Adipocyte (in vitro differentiated cells): ENCODE measurements around the gene MAP4K2.
A peak's percentile ranks its signal among the peaks of the same experiment; 100 is the strongest.

Source experiments
- DNase-seq: peaks from one replicate; pipeline ENCODE4 v3.0.0-alpha.2; 2015; ENCODE audit warnings: low read depth
- H3K27me3 ChIP-seq: replicated peaks from 2 replicates; pipeline ENCODE4 v1.7.0; 2013; ENCODE audit warnings: mild to moderate bottlenecking, low read length, moderate library complexity; ENCODE audit not compliant: control insufficient read depth, insufficient read depth
- H3K36me3 ChIP-seq: 2 replicates; pipeline ENCODE4 v1.7.0; 2013; ENCODE audit warnings: low read length, mild to moderate bottlenecking, moderate library complexity; ENCODE audit not compliant: control insufficient read depth, insufficient read depth, severe bottlenecking
- H3K4me1 ChIP-seq: 2 replicates; pipeline ENCODE4 v1.7.0; 2013; ENCODE audit warnings: mild to moderate bottlenecking, low read length, moderate library complexity; ENCODE audit not compliant: control insufficient read depth, insufficient read depth
- H3K4me3 ChIP-seq: 2 replicates; pipeline ENCODE4 v1.7.0; 2013; ENCODE audit warnings: mild to moderate bottlenecking, low read length, moderate library complexity
- H3K9ac ChIP-seq: 2 replicates; pipeline ENCODE4 v1.7.0; 2013; ENCODE audit warnings: mild to moderate bottlenecking, low read length, moderate library complexity
- H3K9me3 ChIP-seq: 2 replicates; pipeline ENCODE4 v1.7.0; 2013; ENCODE audit warnings: mild to moderate bottlenecking, low read length, moderate library complexity; ENCODE audit not compliant: control insufficient read depth

Gene MAP4K2

GRCh38 chr11:64745189-64745520 lies 57.9 kb downstream of the MAP4K2 start:
- Histone ChIP-seq H3K27me3 (peaks cover 32% of the 10 kb centered on the region), H3K9me3 (no peaks in the 10 kb centered on the region), H3K9ac (no peak overlapping the region), H3K4me1 (peaks cover 38% of the 10 kb centered on the region), H3K4me3 (peak overlapping the region; percentile 23), H3K36me3 (no peaks in the 10 kb centered on the region)
- DNase-seq: peak; percentile 27

GRCh38 chr11:64744544-64745188 lies 58.3 kb downstream of the MAP4K2 start:
- H3K9me3 ChIP-seq: no peaks in the 10 kb centered on the region
- peak; percentile 26 for DNase-seq
- H3K27me3 ChIP-seq: peaks cover 37% of the 10 kb centered on the region
- H3K36me3 ChIP-seq: no peaks in the 10 kb centered on the region
- H3K4me3 ChIP-seq: no peak overlapping the region
- H3K9ac ChIP-seq: no peak overlapping the region
- peaks cover 38% of the 10 kb centered on the region for H3K4me1 ChIP-seq

- no peaks in the 10 kb centered on the region for H3K9me3 ChIP-seq
- no peak within 1 kb of the TSS for H3K9ac ChIP-seq
- H3K36me3 ChIP-seq: no peaks in the 10 kb centered on the region
- H3K4me3 ChIP-seq: peak within 1 kb of the TSS; percentile 79
- H3K27me3 ChIP-seq: peaks cover 38% of the 10 kb centered on the region
- peaks cover 38% of the 10 kb centered on the region for H3K4me1 ChIP-seq
- peak; percentile 54 for DNase-seq
Measured at GRCh38 chr11:64743591-64744543, 59.1 kb downstream of the MAP4K2 start, which contains the start of gene RASGRP2. TSS of gene RASGRP2 (minus strand) at chr11:64744142. CDS start at chr11:64742866, 1,276 bp downstream.

- H3K27me3 ChIP-seq: peaks cover 38% of the 10 kb centered on the region
- DNase-seq: peak; percentile 78
- H3K4me1 ChIP-seq: peaks cover 30% of the 10 kb centered on the region
- H3K9ac ChIP-seq: peak overlapping the region; percentile 67
- peak overlapping the region; percentile 79 for H3K4me3 ChIP-seq
- no peaks in the 10 kb centered on the region for H3K36me3 ChIP-seq
- H3K9me3 ChIP-seq: no peaks in the 10 kb centered on the region
Measured at GRCh38 chr11:64742889-64743590, 60.0 kb downstream of the MAP4K2 start.

- Histone ChIP-seq H3K4me3 (peak overlapping the region; percentile 79), H3K9ac (peak overlapping the region; percentile 67), H3K4me1 (peaks cover 28% of the 10 kb centered on the region), H3K36me3 (no peaks in the 10 kb centered on the region), H3K9me3 (no peaks in the 10 kb centered on the region), H3K27me3 (peaks cover 38% of the 10 kb centered on the region)
- peak; percentile 18 for DNase-seq
Measured at GRCh38 chr11:64742087-64742888, 60.7 kb downstream of the MAP4K2 start.

GRCh38 chr11:64741375-64742086 lies 61.5 kb downstream of the MAP4K2 start:
- H3K4me3 ChIP-seq: no peak overlapping the region
- peaks cover 28% of the 10 kb centered on the region for H3K4me1 ChIP-seq
- no peaks in the 10 kb centered on the region for H3K9me3 ChIP-seq
- DNase-seq: no peak
- H3K36me3 ChIP-seq: no peaks in the 10 kb centered on the region
- no peak overlapping the region for H3K9ac ChIP-seq
- H3K27me3 ChIP-seq: peaks cover 44% of the 10 kb centered on the region

GRCh38 chr11:64739871-64740270 lies 63.1 kb downstream of the MAP4K2 start:
- H3K4me3 ChIP-seq: no peak overlapping the region
- no peak overlapping the region for H3K9ac ChIP-seq
- peaks cover 23% of the 10 kb centered on the region for H3K4me1 ChIP-seq
- no peaks in the 10 kb centered on the region for H3K9me3 ChIP-seq
- H3K27me3 ChIP-seq: peaks cover 54% of the 10 kb centered on the region
- H3K36me3 ChIP-seq: no peaks in the 10 kb centered on the region
- no peak for DNase-seq

- no peak overlapping the region for H3K4me3 ChIP-seq
- no peaks in the 10 kb centered on the region for H3K36me3 ChIP-seq
- peaks cover 40% of the 10 kb centered on the region for H3K27me3 ChIP-seq
Measured at GRCh38 chr11:64736654-64737053, 66.4 kb downstream of the MAP4K2 start.

GRCh38 chr11:64735725-64736259 lies 67.2 kb downstream of the MAP4K2 start:
- peaks cover 6% of the 10 kb centered on the region for H3K4me1 ChIP-seq
- no peaks in the 10 kb centered on the region for H3K9me3 ChIP-seq
- H3K4me3 ChIP-seq: no peak overlapping the region
- DNase-seq: no peak
- H3K9ac ChIP-seq: no peak overlapping the region
- H3K27me3 ChIP-seq: peaks cover 35% of the 10 kb centered on the region
- no peaks in the 10 kb centered on the region for H3K36me3 ChIP-seq

More at GRCh38 chr11:64736654-64737053, 66.4 kb downstream of the MAP4K2 start:
- Histone ChIP-seq H3K4me1 (peaks cover 6% of the 10 kb centered on the region), H3K9me3 (no peaks in the 10 kb centered on the region), H3K9ac (no peak overlapping the region)
- DNase-seq: no peak
